Measurements from ENCODE around the gene ZNF18.

The ZNF18 gene

GRCh38 chr17:12021623-12022140 lies 24.4 kb upstream of the ZNF18 start:
- peaks cover 10% of the 10 kb centered on the region for H3K27me3 ChIP-seq (ENCODE audit: control insufficient read depth, insufficient read depth, low read length)
- no peaks in the 10 kb centered on the region for H3K9me3 ChIP-seq (ENCODE audit: control insufficient read depth, insufficient read depth, low read length)
- H3K4me1 ChIP-seq (ENCODE audit: control insufficient read depth, insufficient read depth, low read length) = peaks cover 13% of the 10 kb centered on the region
- no peaks in the 10 kb centered on the region for H3K36me3 ChIP-seq (ENCODE audit: control insufficient read depth, insufficient read depth, low read length)
- H3K4me3 ChIP-seq (ENCODE audit: low read depth, low read length) = peak overlapping the region; percentile 67
- H3K9ac ChIP-seq (ENCODE audit: low read depth, low read length) = peak overlapping the region; percentile 39

- no peaks in the 10 kb centered on the region for H3K36me3 ChIP-seq (ENCODE audit: control insufficient read depth, insufficient read depth, low read length)
- H3K4me3 ChIP-seq (ENCODE audit: low read depth, low read length) = peak within 1 kb of the TSS; percentile 67
- H3K27me3 ChIP-seq (ENCODE audit: control insufficient read depth, insufficient read depth, low read length) = peaks cover 10% of the 10 kb centered on the region
- H3K9ac ChIP-seq (ENCODE audit: low read depth, low read length) = peak within 1 kb of the TSS; percentile 77
- H3K4me1 ChIP-seq (ENCODE audit: control insufficient read depth, insufficient read depth, low read length) = peaks cover 11% of the 10 kb centered on the region
- no peaks in the 10 kb centered on the region for H3K9me3 ChIP-seq (ENCODE audit: control insufficient read depth, insufficient read depth, low read length)
Observed at GRCh38 chr17:12020642-12021622, 23.7 kb upstream of the ZNF18 start, which contains the start of gene MAP2K4. Gene MAP2K4 (plus strand): TSS chr17:12020877. CDS start chr17:12020887, 10 bp downstream.

GRCh38 chr17:12007466-12007865 lies 10.2 kb upstream of the ZNF18 start:
- Histone ChIP-seq H3K9ac (ENCODE audit: low read depth, low read length) (no peak overlapping the region), H3K27me3 (ENCODE audit: control insufficient read depth, insufficient read depth, low read length) (no peaks in the 10 kb centered on the region), H3K4me1 (ENCODE audit: control insufficient read depth, insufficient read depth, low read length) (no peaks in the 10 kb centered on the region), H3K36me3 (ENCODE audit: control insufficient read depth, insufficient read depth, low read length) (no peaks in the 10 kb centered on the region), H3K9me3 (ENCODE audit: control insufficient read depth, insufficient read depth, low read length) (no peaks in the 10 kb centered on the region), H3K4me3 (ENCODE audit: low read depth, low read length) (no peak overlapping the region)

- H3K4me1 ChIP-seq (ENCODE audit: control insufficient read depth, insufficient read depth, low read length) = no peaks in the 10 kb centered on the region
Observed at GRCh38 chr17:11999696-12000095, 2.4 kb upstream of the ZNF18 start.

GRCh38 chr17:11997972-11998233 lies 628 bp upstream of the ZNF18 start:
- H3K27me3 ChIP-seq (ENCODE audit: control insufficient read depth, insufficient read depth, low read length) = no peaks in the 10 kb centered on the region
- H3K36me3 ChIP-seq (ENCODE audit: control insufficient read depth, insufficient read depth, low read length) = no peaks in the 10 kb centered on the region
- H3K9ac ChIP-seq (ENCODE audit: low read depth, low read length) = peak overlapping the region; percentile 50
- peak overlapping the region; percentile 81 for H3K4me3 ChIP-seq (ENCODE audit: low read depth, low read length)
- H3K9me3 ChIP-seq (ENCODE audit: control insufficient read depth, insufficient read depth, low read length) = no peaks in the 10 kb centered on the region
- H3K4me1 ChIP-seq (ENCODE audit: control insufficient read depth, insufficient read depth, low read length) = no peaks in the 10 kb centered on the region

More at GRCh38 chr17:11999696-12000095, 2.4 kb upstream of the ZNF18 start:
- H3K27me3 ChIP-seq (ENCODE audit: control insufficient read depth, insufficient read depth, low read length) = no peaks in the 10 kb centered on the region
- H3K4me3 ChIP-seq (ENCODE audit: low read depth, low read length) = no peak overlapping the region
- H3K9ac ChIP-seq (ENCODE audit: low read depth, low read length) = no peak overlapping the region
- no peaks in the 10 kb centered on the region for H3K9me3 ChIP-seq (ENCODE audit: control insufficient read depth, insufficient read depth, low read length)
- no peaks in the 10 kb centered on the region for H3K36me3 ChIP-seq (ENCODE audit: control insufficient read depth, insufficient read depth, low read length)

- Histone ChIP-seq H3K9ac (ENCODE audit: low read depth, low read length) (peak overlapping the region; percentile 76), H3K36me3 (ENCODE audit: control insufficient read depth, insufficient read depth, low read length) (no peaks in the 10 kb centered on the region), H3K27me3 (ENCODE audit: control insufficient read depth, insufficient read depth, low read length) (no peaks in the 10 kb centered on the region), H3K4me1 (ENCODE audit: control insufficient read depth, insufficient read depth, low read length) (peaks cover 4% of the 10 kb centered on the region), H3K4me3 (ENCODE audit: low read depth, low read length) (peak overlapping the region; percentile 93), H3K9me3 (ENCODE audit: control insufficient read depth, insufficient read depth, low read length) (no peaks in the 10 kb centered on the region)
Observed at GRCh38 chr17:11996722-11997146, 541 bp downstream of the ZNF18 start.

GRCh38 chr17:11991461-11991860 lies 5.8 kb downstream of the ZNF18 start:
- Histone ChIP-seq H3K36me3 (ENCODE audit: control insufficient read depth, insufficient read depth, low read length) (no peaks in the 10 kb centered on the region), H3K4me1 (ENCODE audit: control insufficient read depth, insufficient read depth, low read length) (peaks cover 14% of the 10 kb centered on the region), H3K9me3 (ENCODE audit: control insufficient read depth, insufficient read depth, low read length) (no peaks in the 10 kb centered on the region), H3K9ac (ENCODE audit: low read depth, low read length) (no peak overlapping the region), H3K27me3 (ENCODE audit: control insufficient read depth, insufficient read depth, low read length) (no peaks in the 10 kb centered on the region), H3K4me3 (ENCODE audit: low read depth, low read length) (no peak overlapping the region)

GRCh38 chr17:11990363-11990983 lies 6.8 kb downstream of the ZNF18 start:
- Histone ChIP-seq H3K4me1 (ENCODE audit: control insufficient read depth, insufficient read depth, low read length) (peaks cover 14% of the 10 kb centered on the region), H3K36me3 (ENCODE audit: control insufficient read depth, insufficient read depth, low read length) (no peaks in the 10 kb centered on the region), H3K9me3 (ENCODE audit: control insufficient read depth, insufficient read depth, low read length) (no peaks in the 10 kb centered on the region), H3K4me3 (ENCODE audit: low read depth, low read length) (no peak overlapping the region), H3K9ac (ENCODE audit: low read depth, low read length) (no peak overlapping the region), H3K27me3 (ENCODE audit: control insufficient read depth, insufficient read depth, low read length) (no peaks in the 10 kb centered on the region)

GRCh38 chr17:11986942-11987329 lies 10.3 kb downstream of the ZNF18 start:
- peaks cover 14% of the 10 kb centered on the region for H3K4me1 ChIP-seq (ENCODE audit: control insufficient read depth, insufficient read depth, low read length)
- H3K36me3 ChIP-seq (ENCODE audit: control insufficient read depth, insufficient read depth, low read length) = peaks cover 5% of the 10 kb centered on the region
- no peak overlapping the region for H3K9ac ChIP-seq (ENCODE audit: low read depth, low read length)
- H3K9me3 ChIP-seq (ENCODE audit: control insufficient read depth, insufficient read depth, low read length) = no peaks in the 10 kb centered on the region
- H3K4me3 ChIP-seq (ENCODE audit: low read depth, low read length) = no peak overlapping the region
- no peaks in the 10 kb centered on the region for H3K27me3 ChIP-seq (ENCODE audit: control insufficient read depth, insufficient read depth, low read length)

- Histone ChIP-seq H3K9me3 (ENCODE audit: control insufficient read depth, insufficient read depth, low read length) (no peaks in the 10 kb centered on the region), H3K27me3 (ENCODE audit: control insufficient read depth, insufficient read depth, low read length) (no peaks in the 10 kb centered on the region), H3K9ac (ENCODE audit: low read depth, low read length) (no peak overlapping the region), H3K4me3 (ENCODE audit: low read depth, low read length) (no peak overlapping the region), H3K4me1 (ENCODE audit: control insufficient read depth, insufficient read depth, low read length) (peaks cover 9% of the 10 kb centered on the region), H3K36me3 (ENCODE audit: control insufficient read depth, insufficient read depth, low read length) (peaks cover 5% of the 10 kb centered on the region)
Observed at GRCh38 chr17:11986179-11986941, 10.9 kb downstream of the ZNF18 start.

- Histone ChIP-seq H3K9ac (ENCODE audit: low read depth, low read length) (no peak overlapping the region), H3K9me3 (ENCODE audit: control insufficient read depth, insufficient read depth, low read length) (no peaks in the 10 kb centered on the region), H3K4me3 (ENCODE audit: low read depth, low read length) (no peak overlapping the region), H3K4me1 (ENCODE audit: control insufficient read depth, insufficient read depth, low read length) (peaks cover 2% of the 10 kb centered on the region), H3K36me3 (ENCODE audit: control insufficient read depth, insufficient read depth, low read length) (peaks cover 14% of the 10 kb centered on the region), H3K27me3 (ENCODE audit: control insufficient read depth, insufficient read depth, low read length) (no peaks in the 10 kb centered on the region)
Observed at GRCh38 chr17:11981862-11982261, 15.4 kb downstream of the ZNF18 start.

Data from iPS-15b (cell line).